NCI-H2196 treated with DMSO at 0.1 percent for 48 hours (cell line): Measurements from ENCODE around the gene NRXN3.

ENCODE experiments used
- DNase-seq: peaks from one replicate; lab custom pipeline; 2025; ENCODE audit not compliant: unreplicated experiment; lab: John Stamatoyannopoulos, UW

NRXN3 gene

DNA sequence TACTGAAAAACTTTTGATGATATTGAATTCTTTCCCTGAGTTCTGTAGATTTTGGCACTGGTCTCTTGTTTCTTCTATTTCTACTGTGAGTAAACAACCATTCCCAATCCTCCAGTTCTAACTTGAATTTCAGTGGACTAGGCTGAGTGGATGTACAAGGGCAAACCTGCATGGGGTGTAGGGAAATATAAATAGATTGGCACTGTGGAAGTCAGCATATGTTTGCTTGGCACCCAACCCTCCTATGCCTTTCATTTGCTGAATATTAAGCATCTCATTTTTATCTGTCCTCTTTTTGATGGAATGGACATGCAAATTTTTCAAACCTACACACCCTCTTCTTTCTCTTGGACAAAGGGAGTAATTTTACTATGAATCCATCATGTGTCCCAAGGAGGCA, 1212.9 kb downstream of the NRXN3 start:
- DNase-seq = no peak

DNA sequence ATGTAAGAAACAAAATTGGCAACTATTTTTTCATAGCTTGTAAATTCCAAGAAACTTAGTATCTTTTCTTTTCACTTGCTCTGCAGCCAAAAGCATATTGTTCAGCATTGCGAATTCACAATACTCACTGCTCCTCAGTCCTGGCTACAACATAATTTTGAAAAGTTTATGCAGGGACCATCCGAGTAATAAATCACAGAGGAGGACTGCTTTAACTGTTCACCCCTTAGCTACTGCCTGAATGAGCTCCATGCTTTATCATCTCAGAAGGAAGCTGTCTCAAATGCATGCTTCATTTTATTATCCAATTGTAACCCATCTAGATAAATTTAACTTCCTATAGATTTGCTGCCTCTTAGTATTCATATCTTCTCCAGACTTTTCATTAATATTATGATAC, 1213.3 kb downstream of the NRXN3 start:
- no peak for DNase-seq

DNA sequence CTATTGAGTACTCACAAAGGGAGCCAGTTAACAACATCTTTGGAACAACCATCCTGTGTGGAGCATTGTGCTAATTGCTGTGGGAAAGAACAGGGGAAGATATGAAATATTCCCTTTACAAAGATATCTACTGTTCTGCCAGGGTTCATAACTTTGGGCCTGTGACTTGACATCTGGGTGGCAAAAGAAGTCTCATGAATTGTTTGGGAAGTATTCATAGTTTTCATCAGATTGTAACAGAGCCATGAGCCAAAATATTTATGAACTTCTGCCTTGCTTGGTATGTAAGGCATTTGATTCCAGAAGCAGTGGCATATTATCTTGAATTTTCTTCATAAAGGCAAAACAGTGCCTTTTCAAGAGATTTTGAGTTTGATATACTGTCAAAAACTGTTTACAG, 1224.9 kb downstream of the NRXN3 start:
- no peak for DNase-seq

DNA sequence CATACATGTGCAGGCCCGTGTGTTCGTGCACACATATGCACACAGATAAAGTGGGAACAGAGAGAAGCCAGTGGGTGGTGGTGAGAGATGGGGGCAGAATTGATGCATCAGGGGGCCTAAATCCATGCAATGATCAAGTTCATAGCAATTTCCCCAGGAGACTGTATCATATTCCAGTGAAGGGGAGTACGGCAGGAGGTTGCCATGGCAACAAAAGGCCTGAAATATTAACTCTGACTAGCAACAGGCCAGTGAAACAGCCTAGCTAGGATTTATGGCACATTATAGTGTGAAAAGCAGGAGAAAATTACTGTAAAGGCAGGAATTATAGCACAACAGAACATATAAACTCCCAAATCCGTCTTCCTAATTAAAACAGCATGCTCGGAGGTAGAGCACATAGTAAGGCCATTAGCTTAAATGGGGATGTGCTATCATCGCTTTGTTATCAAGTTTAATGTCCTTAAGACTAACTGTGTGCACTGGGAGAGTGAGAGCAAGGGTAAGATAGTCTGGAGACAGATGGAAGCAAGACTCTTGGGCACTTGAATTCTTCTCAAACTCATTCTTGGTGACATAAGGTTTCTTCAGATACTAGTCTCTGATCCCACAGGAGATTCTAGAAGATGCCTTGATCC, 1234.8 kb downstream of the NRXN3 start:
- DNase-seq = no peak

DNA sequence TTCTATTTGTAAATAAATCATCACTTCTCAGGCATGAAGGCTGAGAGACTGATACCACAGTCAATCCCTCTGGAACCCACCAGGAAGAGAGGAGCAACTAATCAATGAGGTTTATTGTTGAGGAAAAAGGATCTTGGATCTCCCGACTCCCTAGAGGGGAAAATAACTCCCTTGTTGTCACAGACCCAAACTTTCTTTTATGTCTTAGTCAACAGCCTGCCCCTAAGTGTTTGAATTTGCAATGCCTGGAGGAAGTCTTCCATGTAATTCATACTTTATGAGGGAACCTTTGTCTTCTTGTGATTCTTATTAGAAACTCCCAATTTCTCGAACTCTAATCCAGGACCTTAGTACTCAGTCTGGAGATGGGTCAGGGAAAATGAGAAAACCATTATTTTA, 1235.3 kb downstream of the NRXN3 start:
- DNase-seq = no peak

DNA sequence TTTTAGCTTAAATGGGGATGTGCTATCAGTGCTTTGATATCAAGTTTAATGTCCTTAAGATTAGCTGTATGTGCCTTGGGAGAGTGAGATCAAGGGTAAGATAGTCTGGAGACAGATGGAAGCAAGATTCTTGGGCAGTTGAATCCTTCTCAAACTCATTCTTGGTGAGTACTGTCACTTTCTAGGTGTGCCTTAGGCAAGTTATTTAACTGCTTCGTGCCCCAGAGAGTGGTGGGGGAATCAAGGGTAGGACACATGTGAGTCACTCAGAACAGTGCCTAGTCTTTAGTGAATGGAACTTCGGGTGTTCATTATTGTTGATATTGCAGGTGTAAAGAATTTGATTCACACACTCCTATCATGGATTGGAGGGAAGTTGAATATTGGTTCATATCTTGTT, 1237.4 kb downstream of the NRXN3 start:
- DNase-seq = no peak

DNA sequence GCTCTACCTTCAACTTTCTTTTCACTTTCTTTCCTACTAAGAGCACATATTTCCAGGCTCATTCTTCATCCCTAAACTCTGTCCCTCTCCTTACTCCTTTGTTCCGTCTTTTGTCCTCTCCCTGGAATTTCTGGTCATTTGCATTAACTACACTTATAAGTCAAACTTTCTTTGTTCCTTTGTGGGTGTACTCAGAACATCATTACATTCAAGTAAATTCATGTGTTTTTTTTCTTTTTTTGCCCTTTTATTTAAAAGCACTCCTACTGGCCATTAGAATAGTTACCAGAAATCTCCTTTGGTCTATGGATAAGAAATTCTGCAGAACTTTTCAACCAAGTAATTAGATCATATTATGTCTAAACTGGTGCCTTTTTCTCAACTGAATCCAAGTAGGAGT, 1238.5 kb downstream of the NRXN3 start:
- no peak for DNase-seq

DNA sequence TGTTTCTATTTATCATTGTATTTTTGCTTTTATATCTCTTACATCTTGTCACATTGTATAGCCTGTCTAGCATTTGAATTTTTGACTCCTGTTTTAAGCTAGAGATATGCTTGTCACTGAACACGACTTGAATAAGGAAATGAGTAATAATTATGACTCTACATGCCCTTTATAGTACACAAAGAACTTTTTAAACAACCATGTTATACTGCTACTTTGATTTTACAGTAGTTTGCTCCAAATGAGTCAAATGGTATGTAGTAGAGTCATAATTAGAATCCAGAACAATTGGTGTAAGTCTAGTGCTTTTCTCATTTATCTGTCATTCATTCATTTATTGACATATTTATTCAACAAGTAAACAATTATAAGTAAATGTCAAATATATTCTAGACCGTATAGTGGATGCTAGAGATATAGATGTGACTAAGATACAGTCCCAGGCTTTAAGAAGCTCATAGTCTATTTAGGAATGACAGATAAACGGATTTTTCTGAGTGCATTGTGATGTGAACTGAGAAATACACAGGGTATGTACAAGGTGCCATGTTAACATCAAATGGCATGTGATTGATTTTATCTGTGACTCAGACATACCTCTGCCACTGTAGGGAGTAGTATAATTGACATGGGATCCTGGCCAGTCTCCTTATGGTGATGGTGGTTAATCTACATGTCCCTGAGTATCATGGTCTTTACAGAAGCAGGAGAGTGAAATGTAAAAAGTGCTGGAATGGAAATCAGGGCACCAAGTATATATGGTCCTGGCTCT, 1241.4 kb downstream of the NRXN3 start:
- DNase-seq = no peak

DNA sequence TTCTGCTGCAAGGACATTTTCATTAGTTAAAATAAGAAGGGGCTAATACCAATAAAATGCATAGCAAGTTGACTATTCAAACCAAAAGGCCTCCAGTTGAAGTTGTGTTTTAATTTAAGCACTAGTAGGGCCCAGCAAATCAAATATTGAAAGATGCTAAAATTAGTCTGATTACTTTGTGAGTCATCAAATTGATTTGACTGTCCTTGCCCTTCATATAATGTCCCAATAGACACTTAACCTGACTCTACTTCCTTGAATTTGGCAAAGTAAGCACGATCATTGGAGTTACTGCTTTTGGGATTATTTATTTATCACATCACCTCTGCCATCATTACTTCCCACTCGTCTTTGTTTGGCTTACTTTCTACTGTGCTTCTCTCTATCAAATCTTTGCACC, 1242.6 kb downstream of the NRXN3 start:
- no peak for DNase-seq

DNA sequence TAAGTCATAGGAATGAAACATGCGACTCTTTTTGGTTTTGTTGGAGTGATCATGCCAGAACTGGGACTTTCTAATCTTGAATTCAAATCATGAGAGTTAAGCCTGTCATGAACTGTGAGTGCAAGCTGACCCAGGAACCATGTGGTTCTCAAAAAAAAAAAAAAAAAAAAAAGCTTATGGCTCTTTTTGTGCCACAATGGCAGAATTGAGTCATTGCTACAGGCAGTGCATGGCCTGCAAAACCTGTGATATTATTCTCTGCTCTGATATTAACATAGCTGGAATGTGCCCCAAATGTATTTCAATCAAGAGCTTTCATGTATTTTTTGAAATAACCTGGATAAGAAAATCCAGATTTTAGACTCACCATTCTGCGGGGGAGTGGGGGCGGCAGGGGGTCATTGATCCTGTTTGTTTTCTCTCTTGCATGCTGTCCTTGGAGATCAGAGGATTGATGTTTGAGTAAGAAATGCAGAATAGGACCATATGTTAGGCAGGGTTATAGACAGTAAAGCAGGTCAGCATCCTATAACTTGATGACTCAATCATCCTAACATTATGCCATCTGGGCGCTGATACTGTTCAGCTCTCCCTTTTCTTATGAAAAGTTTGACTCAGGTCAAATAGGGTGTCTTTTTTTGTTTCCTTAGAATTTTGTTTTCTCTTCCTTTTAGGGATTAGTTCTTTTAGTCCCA, 1243.7 kb downstream of the NRXN3 start:
- no peak for DNase-seq

DNA sequence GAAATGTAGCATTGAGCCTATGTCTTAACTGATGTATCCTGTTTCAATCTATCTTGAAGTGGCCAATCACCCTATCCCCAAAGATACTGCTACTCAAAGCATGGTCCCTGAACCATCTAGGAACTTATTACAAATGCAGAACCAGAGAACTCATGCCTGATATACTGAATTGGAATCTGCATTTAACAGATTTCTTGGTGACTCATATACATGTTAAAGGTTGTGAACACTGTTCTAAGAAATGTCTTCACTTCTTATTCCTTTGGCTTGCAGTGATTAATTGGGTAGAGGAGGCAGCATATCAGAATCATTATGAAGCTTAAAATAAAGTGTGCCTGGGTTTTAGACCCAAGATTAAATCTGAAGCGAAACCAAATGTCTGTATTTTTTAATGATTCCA, 1245.6 kb downstream of the NRXN3 start:
- DNase-seq = no peak

DNA sequence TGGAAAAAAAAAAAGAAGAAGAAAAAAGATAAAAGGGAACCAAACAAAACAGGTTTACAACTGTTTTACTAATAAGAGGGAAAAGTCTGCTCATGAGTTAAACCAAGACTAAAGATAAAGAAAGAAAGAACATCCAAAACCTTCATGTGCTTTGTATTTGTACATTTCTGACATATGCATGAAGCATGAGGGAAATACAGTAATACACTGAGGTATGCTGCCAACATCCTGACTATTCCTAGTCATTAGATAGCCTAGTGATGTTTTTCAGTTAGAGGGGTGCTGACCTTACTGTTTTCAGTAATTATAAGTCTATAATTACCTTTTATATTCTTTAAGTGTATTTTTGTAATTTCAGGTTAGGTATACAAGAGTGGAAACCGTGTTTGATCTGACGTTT, 1247.8 kb downstream of the NRXN3 start:
- DNase-seq = no peak

DNA sequence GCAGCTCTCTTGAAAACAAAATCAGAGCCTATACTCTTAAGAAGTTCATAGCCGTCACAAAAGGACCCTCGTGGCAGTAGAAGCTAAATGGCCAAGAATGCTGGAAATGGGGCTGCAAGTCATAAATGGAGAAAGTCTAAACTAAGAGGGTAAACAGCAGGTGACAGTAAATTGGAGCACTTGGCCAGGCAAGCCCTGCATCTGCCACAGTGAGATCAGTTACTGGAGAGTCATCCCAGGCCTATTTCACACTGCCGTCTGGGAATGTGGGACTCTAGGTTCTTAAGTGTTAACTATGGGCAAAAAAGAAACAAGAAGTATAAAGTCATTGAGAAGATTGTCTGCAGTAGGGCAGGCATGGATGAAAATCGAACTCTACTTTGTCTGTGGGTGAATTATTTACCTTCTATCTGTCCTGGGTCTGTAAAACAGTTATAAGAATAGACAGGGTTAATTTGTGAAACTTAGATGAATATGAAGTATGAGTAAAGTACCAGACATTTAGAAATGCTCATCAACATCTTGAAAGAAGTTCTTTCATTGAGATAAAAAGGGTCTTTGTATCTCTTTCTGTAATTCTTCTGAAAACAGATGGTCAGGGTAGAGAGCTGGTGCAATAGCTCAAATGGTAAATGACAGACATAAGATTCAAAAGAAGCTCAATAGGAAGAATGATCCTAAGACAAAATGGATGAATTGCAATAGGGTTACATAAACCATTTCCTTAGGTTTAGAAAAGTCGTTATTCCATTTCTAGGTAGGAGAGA, 1248.7 kb downstream of the NRXN3 start:
- DNase-seq = no peak

DNA sequence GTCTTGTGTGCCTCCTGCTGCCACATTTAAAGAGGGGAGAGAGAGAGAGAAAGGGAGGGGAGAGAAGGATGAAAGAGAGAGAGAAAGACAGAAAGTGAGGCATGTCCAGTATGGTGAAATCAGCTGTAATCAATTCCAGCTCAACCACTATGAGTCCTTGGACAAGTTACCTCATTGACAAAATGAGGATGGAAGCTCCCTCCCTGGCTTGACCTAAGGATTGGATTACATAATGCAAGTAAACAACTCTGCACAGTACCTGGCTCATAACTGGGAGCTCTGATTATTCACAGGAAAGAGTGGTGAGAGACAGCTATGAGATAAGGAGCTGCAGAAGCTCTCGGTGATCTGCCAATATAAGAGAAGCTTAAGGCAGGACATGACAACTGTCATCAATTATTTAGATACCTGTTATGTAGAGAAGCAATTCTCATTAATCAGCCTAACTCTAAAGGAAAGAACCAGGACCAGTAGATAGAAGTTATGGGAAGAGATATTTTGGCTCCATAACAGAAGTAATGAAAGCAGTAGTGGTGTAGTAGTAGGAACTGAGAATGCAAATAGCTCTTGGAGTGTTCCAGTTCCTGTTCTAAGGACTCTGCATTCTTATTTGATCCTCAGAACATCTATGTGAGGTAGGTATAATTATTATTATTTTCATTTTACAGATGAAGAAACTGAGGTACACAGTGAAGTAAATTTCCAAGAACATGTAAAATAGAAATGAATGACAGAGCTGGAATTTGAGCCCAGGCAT, 1249.6 kb downstream of the NRXN3 start:
- DNase-seq = no peak

DNA sequence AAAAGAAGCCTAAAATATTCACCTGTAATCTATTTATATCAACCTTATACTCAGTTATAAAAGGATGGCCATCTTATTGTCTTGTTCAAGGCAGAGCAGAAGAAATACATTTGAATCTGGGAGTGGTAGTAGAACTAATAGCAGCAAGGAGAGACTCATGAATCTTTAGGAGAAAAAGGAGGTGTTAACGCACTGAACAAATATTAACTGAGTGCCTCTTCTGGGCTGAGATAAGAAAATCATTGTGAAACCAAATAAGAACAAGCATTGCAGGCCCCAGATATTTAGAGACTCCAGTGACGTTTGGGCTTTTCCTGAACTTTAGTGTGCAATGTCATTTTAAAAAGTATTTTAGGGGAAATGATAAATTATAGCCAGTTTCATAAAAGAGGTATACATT, 1250.6 kb downstream of the NRXN3 start:
- no peak for DNase-seq

DNA sequence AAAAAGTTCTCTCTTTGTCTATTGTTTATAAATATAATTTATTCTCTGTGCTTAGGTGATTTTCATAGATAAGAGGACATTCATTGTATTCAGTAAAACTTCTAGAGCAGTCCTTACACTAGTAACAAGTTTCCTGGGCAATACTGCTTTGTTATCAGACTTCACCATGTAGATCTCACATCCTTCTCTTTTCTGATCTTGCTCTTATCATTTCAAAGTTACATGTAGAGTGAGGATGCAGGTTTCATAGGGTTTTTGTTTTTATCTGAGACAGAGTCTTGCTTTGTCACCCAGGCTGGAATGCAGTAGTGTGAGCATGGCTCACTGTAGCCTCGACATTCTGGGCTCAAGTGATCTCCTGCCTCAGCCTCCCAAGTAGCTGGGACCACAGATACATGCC, 1251.6 kb downstream of the NRXN3 start:
- DNase-seq = no peak

DNA sequence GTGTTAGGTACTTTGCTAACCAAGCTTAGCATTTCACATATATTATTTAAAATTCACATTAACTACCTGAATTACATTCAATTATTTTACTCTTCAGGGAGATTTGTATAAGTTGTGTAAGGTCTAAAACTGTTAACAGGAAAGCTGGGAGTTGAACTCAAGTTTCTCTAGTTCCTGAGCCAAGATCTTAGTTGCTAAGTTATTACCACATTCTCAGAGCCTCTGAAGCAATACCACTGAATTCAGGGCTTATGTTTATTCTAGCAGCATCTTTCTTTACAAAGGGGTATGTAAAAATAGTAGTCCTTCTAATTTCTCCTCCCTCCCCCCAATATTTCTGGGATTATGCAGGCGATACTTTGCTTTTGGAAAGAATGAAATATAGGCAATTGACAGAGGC, 1254.3 kb downstream of the NRXN3 start:
- no peak for DNase-seq

DNA sequence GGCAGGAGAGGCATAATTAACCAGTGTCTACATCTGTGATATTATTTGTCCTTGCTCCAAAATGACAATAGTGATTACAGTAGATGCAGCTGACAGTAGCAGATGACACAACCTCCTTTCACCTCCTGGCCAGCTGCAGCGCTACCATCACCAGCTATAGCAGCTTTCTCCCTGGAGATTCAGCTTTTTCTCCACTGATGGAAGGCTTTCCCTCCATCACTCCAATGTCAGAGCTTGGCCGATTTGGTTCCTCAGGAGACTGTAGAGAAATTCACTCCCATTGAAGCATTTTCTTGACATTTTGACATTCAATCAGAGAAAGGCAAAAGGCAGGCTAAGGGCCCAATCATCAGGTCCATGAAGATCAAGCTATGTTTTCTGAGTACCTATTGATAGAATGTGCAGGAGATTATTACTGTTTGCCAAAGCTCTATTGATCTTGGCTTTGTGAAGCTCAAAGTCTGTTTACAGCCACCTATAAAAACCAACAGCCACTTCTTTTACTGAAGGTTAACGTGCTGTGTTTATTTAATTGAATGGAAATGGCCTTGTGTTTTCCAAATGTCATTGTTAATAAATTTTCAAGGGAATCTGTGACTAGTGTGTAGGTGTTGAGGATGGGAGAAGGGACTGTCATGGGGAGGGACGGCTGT, 1256.1 kb downstream of the NRXN3 start:
- DNase-seq = no peak

DNA sequence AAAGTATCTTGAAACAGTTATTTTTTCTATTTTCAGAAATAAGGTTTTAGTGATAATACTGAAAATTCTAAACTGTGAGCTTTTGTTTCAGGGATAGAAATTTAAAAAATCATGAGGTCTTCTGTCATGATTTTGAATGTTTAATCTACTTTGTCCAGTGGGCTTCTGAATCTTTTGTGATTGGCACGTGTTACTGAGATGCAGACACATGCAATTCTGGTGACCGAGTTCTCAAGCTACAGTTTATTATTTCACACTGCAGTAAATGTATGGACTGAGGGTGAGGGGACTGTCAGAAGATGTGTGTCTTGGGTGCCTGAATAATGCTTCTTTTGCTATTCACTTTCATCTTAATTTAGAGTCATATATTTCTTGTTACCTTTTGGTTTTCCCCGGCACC, 1262.5 kb downstream of the NRXN3 start:
- no peak for DNase-seq

DNA sequence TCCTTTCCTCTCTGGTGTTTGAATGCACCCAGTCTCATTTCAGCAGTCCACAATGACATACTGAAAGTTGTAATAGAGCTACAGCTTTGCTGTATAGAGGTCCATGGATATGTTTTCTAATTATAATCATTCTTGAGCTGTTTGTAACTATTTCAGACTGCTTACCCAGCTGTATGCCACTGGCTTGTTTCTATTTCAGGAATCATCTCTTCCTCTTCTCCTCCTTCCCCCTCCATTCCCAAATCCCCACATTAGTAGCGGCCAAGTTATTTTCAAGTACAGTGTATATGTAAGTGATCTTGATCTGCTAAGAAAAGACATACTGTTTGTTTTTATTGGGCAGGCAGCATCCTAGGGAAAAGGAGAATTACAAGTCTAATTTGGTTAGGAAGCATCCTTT, 1266.2 kb downstream of the NRXN3 start:
- no peak for DNase-seq
